Thyroid gland (tissue), 4 donors: ENCODE data around the gene ZNF451. TPM values are rescaled to one million over a fixed set of nuclear protein-coding genes. Genes with fewer than 3 reads are reported as not detected.

Source experiments
- DNase-seq, 2 donors: peaks; one replicate each; pipeline ENCODE4 v3.0.0-alpha.2; 2019
- H3K27ac ChIP-seq, 3 donors: fragments of 200-600 bp; sonication (generic); 1 replicate in 2 of 3; 2 replicates in 1 of 3; pipeline ENCODE4 v1.5.1; 2016 to 2019; ENCODE audit warnings: mild to moderate bottlenecking in 1 of 3, moderate library complexity in 1 of 3
- H3K27me3 ChIP-seq: fragments of 200-600 bp; sonication (generic); one replicate; pipeline ENCODE4 v1.5.1; 2019
- H3K36me3 ChIP-seq, 2 donors: fragments of 200-600 bp; sonication (generic); one replicate each; pipeline ENCODE4 v1.5.1; 2016 to 2019
- H3K4me1 ChIP-seq, 2 donors: fragments of 200-600 bp; sonication (generic); one replicate each; pipeline ENCODE4 v1.5.1; 2017 to 2019
- H3K4me3 ChIP-seq, 3 donors: fragments of 200-600 bp; sonication (generic); replicated peaks in 1 of 3; 1 replicate in 2 of 3; 2 replicates in 1 of 3; pipeline ENCODE4 v1.5.1; 2016; ENCODE audit warnings: mild to moderate bottlenecking in 1 of 3
- H3K9me3 ChIP-seq: fragments of 200-600 bp; sonication (generic); one replicate; pipeline ENCODE4 v1.5.1; 2017
- CTCF ChIP-seq, 6 experiments: fragments of 200-600 bp in 3 of 6; fragments of 450-650 bp in 3 of 6; sonication (generic) in 3 of 6; IDR thresholded peaks; one replicate each; pipeline ENCODE4 v1.5.1; 2016 to 2019; ENCODE audit warnings: antibody characterized with exemption in 6 of 6, mild to moderate bottlenecking in 2 of 6, inconsistent platforms in 1 of 6, moderate library complexity in 1 of 6
- POLR2A ChIP-seq, 2 donors: fragments of 450-650 bp; IDR thresholded peaks; one replicate each; pipeline ENCODE4 v1.6.1; 2017; ENCODE audit warnings: antibody characterized with exemption in 2 of 2, mild to moderate bottlenecking in 2 of 2, moderate library complexity in 1 of 2
- WGBS, 2 donors: methylation state at CpG; one replicate each; pipeline ENCODE4 v1.1.5; 2017; 5-methylcytosine and 5-hydroxymethylcytosine counted together
- intact Hi-C: fragments of 100-400 bp; cut with DNase I; formaldehyde crosslinking; loops from one replicate; pipeline ENCODE4 v1.15.1; 2023
- total RNA-seq, 4 donors: library from RNA; depleted of rRNA; stranded (reverse); fragments of >200 nt; gene quantifications; one replicate each; pipeline ENCODE4 v1.2.3, GENCODE V29; 2016

Gene ZNF451
- total RNA-seq, 4 donors from 2014 or later, result 71.7 to 126 (median 85.6) TPM

DNA sequence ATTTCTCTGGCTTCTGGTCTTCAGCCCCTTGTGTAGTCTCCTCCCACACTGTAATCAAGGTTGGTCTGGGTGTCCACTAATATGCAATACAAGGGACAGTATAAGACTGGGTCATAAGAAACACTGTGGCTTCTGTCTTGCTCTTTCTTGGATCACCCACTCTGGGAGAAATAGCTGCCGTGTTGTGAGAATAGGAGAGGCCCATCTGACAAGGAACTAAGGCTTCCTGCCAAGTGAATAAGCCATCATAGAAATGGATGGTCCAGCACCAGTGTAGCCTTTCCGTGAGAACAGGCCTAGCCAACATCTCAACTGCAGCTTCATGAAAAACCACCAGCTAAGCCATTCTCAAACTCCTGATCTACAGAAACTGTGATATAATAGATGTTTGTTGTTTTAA, 105.5 kb downstream of the ZNF451 start:
- H3K36me3 ChIP-seq, result no peaks in the 10 kb centered on the region
- H3K9me3 ChIP-seq, result no peaks in the 10 kb centered on the region
- peaks cover 4 to 12% of the 10 kb centered on the region in 2 donors for H3K4me1 ChIP-seq
- no peak overlapping the region for H3K27ac ChIP-seq
- no peak overlapping the region for H3K4me3 ChIP-seq
- no peaks in the 10 kb centered on the region for H3K27me3 ChIP-seq
- intact Hi-C loops, result no loop called here
- 80 to 93% methylated on average over 2 of the region's 2 CpGs for WGBS, 2 donors
- TF ChIP-seq POLR2A (IDR thresholded peaks at IDR 0.05), result no peak
- TF ChIP-seq CTCF (IDR thresholded peaks at IDR 0.05), result no peak
- no peak for DNase-seq

GRCh38 chr6:57198926-57199636, 109.1 kb downstream of the ZNF451 start:
- intact Hi-C loops, result no loop called here
- 60 to 62% methylated on average over 6 of the region's 6 CpGs for WGBS, 2 donors

GRCh38 chr6:57201718-57202117, 111.7 kb downstream of the ZNF451 start:
- Histone ChIP-seq H3K9me3 (no peaks in the 10 kb centered on the region), H3K4me3 (no peak overlapping the region), H3K4me1 (peaks cover 4 to 20% of the 10 kb centered on the region in 2 donors), H3K27ac (no peak overlapping the region), H3K27me3 (no peaks in the 10 kb centered on the region), H3K36me3 (no peaks in the 10 kb centered on the region)
- 80 to 89% methylated on average over 1 of the region's 1 CpG for WGBS, 2 donors
- TF ChIP-seq POLR2A (IDR thresholded peaks at IDR 0.05) (no peak), CTCF (IDR thresholded peaks at IDR 0.05) (no peak)
- intact Hi-C loops, result no loop called here
- no peak for DNase-seq

More at GRCh38 chr6:57198926-57199636, 109.1 kb downstream of the ZNF451 start:
- H3K27ac ChIP-seq, result peak overlapping the region in 2 of 3 donors; percentile 4 to 68
- no peaks in the 10 kb centered on the region for H3K27me3 ChIP-seq
- no peak overlapping the region for H3K4me3 ChIP-seq
- peak; percentile 26 to 61 for DNase-seq
- H3K36me3 ChIP-seq, result no peaks in the 10 kb centered on the region
- H3K9me3 ChIP-seq, result no peaks in the 10 kb centered on the region
- H3K4me1 ChIP-seq, result peaks cover 4 to 12% of the 10 kb centered on the region in 2 donors
- TF ChIP-seq CTCF (IDR thresholded peaks at IDR 0.05), result no peak
- no peak for TF ChIP-seq POLR2A (IDR thresholded peaks at IDR 0.05)

DNA sequence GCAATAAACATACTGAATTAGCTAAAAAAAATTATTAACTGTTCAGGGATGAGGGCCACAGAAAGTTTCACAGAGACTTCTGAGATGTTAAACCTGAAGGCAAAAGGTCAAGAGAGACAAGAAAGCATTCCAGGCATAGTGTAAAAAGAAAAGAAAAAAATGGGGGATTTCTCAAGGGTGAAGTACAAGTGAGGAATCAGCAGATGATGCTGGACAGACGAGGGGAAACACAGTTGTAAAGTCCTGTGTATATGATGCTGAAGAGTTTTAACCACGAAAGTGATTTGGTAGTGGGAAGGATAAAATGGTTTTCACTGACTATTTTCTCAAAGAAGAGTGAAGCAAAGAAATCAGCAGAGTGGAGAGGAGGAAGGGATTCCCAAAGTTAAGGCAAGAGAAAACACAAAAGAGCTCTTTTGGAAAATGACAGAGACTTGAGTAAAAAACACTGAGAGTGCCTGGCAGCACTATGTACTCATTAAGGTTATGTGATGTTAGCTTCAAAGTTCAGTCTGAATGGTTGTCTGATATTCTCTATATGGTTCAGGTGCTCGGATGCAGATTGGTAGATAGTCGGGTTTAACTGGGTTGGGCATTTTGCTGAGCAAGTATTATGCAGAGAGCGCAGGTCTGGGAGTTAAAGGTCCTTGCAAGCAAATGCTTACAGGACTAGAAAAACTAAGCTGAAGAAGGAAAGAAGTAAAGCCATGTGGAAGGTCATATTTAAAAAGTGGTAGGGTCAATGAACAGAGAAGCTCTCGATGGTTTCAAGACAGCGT, 115.8 kb downstream of the ZNF451 start:
- no peak for TF ChIP-seq CTCF (IDR thresholded peaks at IDR 0.05)
- TF ChIP-seq POLR2A (IDR thresholded peaks at IDR 0.05), result no peak
- 86 to 91% methylated on average over 7 of the region's 7 CpGs for WGBS, 2 donors

GRCh38 chr6:57207141-57207540, 117.2 kb downstream of the ZNF451 start:
- TF ChIP-seq POLR2A (IDR thresholded peaks at IDR 0.05) (no peak), CTCF (IDR thresholded peaks at IDR 0.05) (no peak)
- H3K4me1 ChIP-seq, result peaks cover 8 to 20% of the 10 kb centered on the region in 2 donors
- 89 to 92% methylated on average over 2 of the region's 2 CpGs for WGBS, 2 donors

More for the DNA sequence above, 115.8 kb downstream of the ZNF451 start:
- H3K27ac ChIP-seq, result peak overlapping the region in 1 of 3 donors; percentile 35
- DNase-seq, result no peak
- no peaks in the 10 kb centered on the region for H3K27me3 ChIP-seq
- no peak overlapping the region for H3K4me3 ChIP-seq
- intact Hi-C loops, result no loop called here
- no peaks in the 10 kb centered on the region for H3K9me3 ChIP-seq
- H3K4me1 ChIP-seq, result peaks cover 3 to 8% of the 10 kb centered on the region in 2 donors
- H3K36me3 ChIP-seq, result no peaks in the 10 kb centered on the region

More at GRCh38 chr6:57207141-57207540, 117.2 kb downstream of the ZNF451 start:
- H3K4me3 ChIP-seq, result no peak overlapping the region
- intact Hi-C loops, result no loop called here
- H3K27me3 ChIP-seq, result no peaks in the 10 kb centered on the region
- H3K9me3 ChIP-seq, result no peaks in the 10 kb centered on the region
- DNase-seq, result no peak
- no peak overlapping the region for H3K27ac ChIP-seq
- no peaks in the 10 kb centered on the region for H3K36me3 ChIP-seq
